Measurements from ENCODE around the gene ST3GAL3.

ST3GAL3 gene

GRCh38 chr1:43937179-43937865, 230.0 kb downstream of the ST3GAL3 start:
- peak; percentile 86 for DNase-seq (ENCODE audit: low read depth)
- no peak for TF ChIP-seq CTCF (IDR thresholded peaks at IDR 0.05; ENCODE audit: insufficient read depth, low read depth, low read length, missing control alignments)
- peak overlapping the region; percentile 37 for H3K4me3 ChIP-seq (ENCODE audit: low read length)

GRCh38 chr1:43938383-43938782, 231.0 kb downstream of the ST3GAL3 start:
- no peak for DNase-seq (ENCODE audit: low read depth)
- no peak for TF ChIP-seq CTCF (IDR thresholded peaks at IDR 0.05; ENCODE audit: insufficient read depth, low read depth, low read length, missing control alignments)
- H3K4me3 ChIP-seq (ENCODE audit: low read length) = no peak overlapping the region

DNA sequence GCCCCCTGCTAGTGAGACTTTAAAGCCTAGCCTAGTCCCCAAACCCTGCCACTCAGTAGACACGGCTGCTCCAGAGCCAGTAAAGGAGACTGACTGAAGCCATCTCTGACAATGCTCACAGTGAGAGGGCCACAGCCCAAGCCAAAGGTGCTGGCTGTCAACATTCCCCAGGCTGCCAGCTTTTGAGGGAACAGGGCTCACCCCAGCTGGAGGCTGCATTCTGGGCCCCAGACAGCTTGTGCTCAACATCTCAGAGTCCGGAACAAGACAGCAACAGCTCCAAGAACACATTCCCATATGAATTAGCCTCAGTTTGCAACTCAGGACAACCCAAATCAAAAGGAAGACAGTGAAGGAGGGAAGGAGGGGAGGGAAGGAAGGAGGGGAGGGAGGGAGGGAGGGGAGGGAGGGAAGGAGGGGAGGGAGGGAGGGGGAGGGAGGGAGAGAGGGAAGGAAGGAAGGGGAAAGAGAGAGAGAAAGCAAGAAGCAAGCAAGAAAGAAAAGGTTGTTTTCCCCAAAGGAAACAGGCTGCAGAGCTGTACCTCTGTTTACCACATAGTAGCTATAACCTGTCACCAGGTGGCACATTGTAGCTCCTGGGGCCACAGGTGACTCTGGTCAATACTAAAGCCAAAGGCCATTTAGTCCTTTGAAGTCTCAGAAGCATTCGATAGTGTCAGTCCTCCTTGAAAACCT, 231.7 kb downstream of the ST3GAL3 start:
- no peak overlapping the region for H3K4me3 ChIP-seq (ENCODE audit: low read length)
- no peak for DNase-seq (ENCODE audit: low read depth)
- TF ChIP-seq CTCF (IDR thresholded peaks at IDR 0.05; ENCODE audit: insufficient read depth, low read depth, low read length, missing control alignments) = no peak

DNA sequence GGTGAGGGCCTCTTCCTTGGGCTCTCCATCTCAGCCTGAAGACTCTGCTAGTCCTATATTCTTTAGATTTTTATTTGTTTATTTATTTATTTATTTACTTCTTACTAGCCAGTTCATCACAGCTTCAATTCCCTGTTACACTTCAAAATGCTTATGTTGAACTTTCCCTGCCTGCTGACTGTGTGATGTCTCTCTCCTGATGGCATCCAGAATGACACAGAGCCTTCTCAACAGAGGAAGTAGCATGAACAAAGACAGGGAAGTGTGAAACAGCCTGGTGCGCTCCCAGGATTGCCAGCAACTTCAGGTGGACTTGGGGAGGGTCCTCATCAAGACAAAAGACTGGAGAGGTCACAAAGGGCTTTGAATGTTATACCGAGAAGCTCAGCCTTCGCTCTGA, 235.1 kb downstream of the ST3GAL3 start:
- no peak for TF ChIP-seq CTCF (IDR thresholded peaks at IDR 0.05; ENCODE audit: insufficient read depth, low read depth, low read length, missing control alignments)
- H3K4me3 ChIP-seq (ENCODE audit: low read length) = no peak overlapping the region
- no peak for DNase-seq (ENCODE audit: low read depth)

DNA sequence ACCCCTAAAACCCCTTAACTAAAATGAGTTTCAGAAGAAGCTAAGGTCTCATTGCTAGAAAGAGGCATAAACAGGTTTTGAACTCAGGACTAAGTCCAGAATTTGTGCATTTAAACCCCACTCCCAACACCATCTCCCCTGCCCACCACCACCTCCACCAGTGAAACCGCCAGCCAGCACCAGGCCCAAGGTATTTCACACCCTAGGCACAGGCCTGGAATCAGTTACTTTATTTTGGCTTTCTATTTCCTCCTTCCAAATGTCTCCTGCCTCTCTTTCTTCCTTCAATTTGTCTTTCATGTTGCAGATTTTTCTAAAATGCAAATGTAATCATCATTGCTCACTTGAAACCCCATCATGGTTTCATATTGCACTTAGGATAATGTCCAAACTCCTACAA, 237.5 kb downstream of the ST3GAL3 start:
- no peak for DNase-seq (ENCODE audit: low read depth)
- TF ChIP-seq CTCF (IDR thresholded peaks at IDR 0.05; ENCODE audit: insufficient read depth, low read depth, low read length, missing control alignments) = no peak
- H3K4me3 ChIP-seq (ENCODE audit: low read length) = no peak overlapping the region

GRCh38 chr1:43945674-43946235, 238.4 kb downstream of the ST3GAL3 start:
- TF ChIP-seq CTCF (IDR thresholded peaks at IDR 0.05; ENCODE audit: insufficient read depth, low read depth, low read length, missing control alignments) = no peak
- DNase-seq (ENCODE audit: low read depth) = no peak
- H3K4me3 ChIP-seq (ENCODE audit: low read length) = peak overlapping the region; percentile 86

Measured in epithelial cell of esophagus (primary cell).